ENCODE results near the gene UBA3.

UBA3 gene

GRCh38 chr3:69082361-69082760, 2.2 kb upstream of the UBA3 start:
- DNase-seq (ENCODE audit: low spot score): no peak
- peak overlapping the region; percentile 94 for H3K27ac ChIP-seq (ENCODE audit: poor library complexity, severe bottlenecking)
- ATAC-seq (ENCODE audit: low read depth): no peak
- peaks cover 17% of the 10 kb centered on the region for H3K36me3 ChIP-seq (ENCODE audit: low read depth)
- TF ChIP-seq, protein P1, sequence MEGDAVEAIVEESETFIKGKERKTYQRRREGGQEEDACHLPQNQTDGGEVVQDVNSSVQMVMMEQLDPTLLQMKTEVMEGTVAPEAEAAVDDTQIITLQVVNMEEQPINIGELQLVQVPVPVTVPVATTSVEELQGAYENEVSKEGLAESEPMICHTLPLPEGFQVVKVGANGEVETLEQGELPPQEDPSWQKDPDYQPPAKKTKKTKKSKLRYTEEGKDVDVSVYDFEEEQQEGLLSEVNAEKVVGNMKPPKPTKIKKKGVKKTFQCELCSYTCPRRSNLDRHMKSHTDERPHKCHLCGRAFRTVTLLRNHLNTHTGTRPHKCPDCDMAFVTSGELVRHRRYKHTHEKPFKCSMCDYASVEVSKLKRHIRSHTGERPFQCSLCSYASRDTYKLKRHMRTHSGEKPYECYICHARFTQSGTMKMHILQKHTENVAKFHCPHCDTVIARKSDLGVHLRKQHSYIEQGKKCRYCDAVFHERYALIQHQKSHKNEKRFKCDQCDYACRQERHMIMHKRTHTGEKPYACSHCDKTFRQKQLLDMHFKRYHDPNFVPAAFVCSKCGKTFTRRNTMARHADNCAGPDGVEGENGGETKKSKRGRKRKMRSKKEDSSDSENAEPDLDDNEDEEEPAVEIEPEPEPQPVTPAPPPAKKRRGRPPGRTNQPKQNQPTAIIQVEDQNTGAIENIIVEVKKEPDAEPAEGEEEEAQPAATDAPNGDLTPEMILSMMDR (IDR thresholded peaks at IDR 0.05; ENCODE audit: poor library complexity, severe bottlenecking): no peak
- no peak overlapping the region for H3K4me3 ChIP-seq (ENCODE audit: severe bottlenecking)
- H3K27me3 ChIP-seq (ENCODE audit: insufficient read depth, poor library complexity, severe bottlenecking): no peaks in the 10 kb centered on the region
- H3K9me3 ChIP-seq (ENCODE audit: severe bottlenecking): no peaks in the 10 kb centered on the region
- H3K4me1 ChIP-seq (ENCODE audit: insufficient read depth, poor library complexity, severe bottlenecking): peaks cover 55% of the 10 kb centered on the region

- DNase-seq (ENCODE audit: low spot score): no peak
- TF ChIP-seq, protein P1 (IDR thresholded peaks at IDR 0.05; ENCODE audit: poor library complexity, severe bottlenecking): no peak
- Histone ChIP-seq H3K4me3 (ENCODE audit: severe bottlenecking) (no peak overlapping the region), H3K36me3 (ENCODE audit: low read depth) (peaks cover 18% of the 10 kb centered on the region), H3K4me1 (ENCODE audit: insufficient read depth, poor library complexity, severe bottlenecking) (peaks cover 49% of the 10 kb centered on the region), H3K27me3 (ENCODE audit: insufficient read depth, poor library complexity, severe bottlenecking) (no peaks in the 10 kb centered on the region), H3K27ac (ENCODE audit: poor library complexity, severe bottlenecking) (peak overlapping the region; percentile 94), H3K9me3 (ENCODE audit: severe bottlenecking) (no peaks in the 10 kb centered on the region)
- peak; percentile 10; the same call in 1 of the 3 replicates for ATAC-seq (ENCODE audit: low read depth)
Observed at GRCh38 chr3:69081583-69082262, 1.6 kb upstream of the UBA3 start.

DNA sequence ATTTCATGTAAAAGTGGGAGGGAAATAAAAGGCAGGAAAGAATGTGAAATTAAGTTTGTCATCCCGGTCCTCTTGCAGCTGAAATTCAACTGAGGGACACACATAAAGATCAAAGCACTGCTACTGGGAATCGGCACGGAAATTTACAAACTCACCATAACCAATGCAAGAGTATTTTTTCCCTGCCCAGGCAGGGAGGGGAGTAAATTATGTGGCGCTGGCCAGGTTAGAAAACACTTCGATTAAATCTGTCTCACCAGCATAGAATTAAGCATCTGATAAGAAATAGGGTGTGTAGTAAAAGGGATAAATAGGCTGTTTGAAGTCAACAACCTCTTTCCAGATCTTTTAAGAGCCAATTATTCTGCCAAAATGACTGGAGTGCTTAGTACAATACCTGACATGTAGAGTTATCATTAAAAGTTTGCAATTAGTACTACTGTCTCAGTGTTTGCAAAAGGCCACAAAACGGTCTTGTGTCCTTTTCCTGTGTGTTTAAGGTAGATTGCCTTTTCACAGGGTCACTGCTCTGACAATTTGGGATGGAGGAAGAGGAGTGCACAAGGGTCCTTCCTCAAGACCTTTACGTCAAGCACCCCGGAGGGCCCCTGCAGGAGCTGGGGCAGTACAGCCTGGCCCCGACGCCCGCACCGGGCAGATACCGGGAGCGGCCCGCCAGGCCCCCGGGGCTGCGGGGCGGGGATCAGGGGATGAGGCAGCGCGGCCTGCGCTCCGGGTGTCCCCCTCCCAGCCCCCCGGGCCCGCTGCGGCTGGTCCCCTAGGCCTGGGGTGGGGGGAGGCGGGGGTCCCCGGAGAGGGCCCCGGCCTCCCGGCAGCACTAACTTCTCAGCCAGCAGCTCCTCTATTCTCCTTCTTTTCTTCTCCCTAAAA, 651 bp downstream of the UBA3 start:
- Histone ChIP-seq H3K4me3 (ENCODE audit: severe bottlenecking) (peak overlapping the region; percentile 81), H3K36me3 (ENCODE audit: low read depth) (peaks cover 35% of the 10 kb centered on the region), H3K4me1 (ENCODE audit: insufficient read depth, poor library complexity, severe bottlenecking) (peaks cover 45% of the 10 kb centered on the region), H3K9me3 (ENCODE audit: severe bottlenecking) (no peaks in the 10 kb centered on the region), H3K27ac (ENCODE audit: poor library complexity, severe bottlenecking) (peak overlapping the region; percentile 37), H3K27me3 (ENCODE audit: insufficient read depth, poor library complexity, severe bottlenecking) (no peaks in the 10 kb centered on the region)
- DNase-seq (ENCODE audit: low spot score) (no peak), ATAC-seq (ENCODE audit: low read depth) (peak; percentile 21)
- TF ChIP-seq, protein P1 (IDR thresholded peaks at IDR 0.05; ENCODE audit: poor library complexity, severe bottlenecking): no peak

- Histone ChIP-seq H3K4me3 (ENCODE audit: severe bottlenecking) (no peak overlapping the region), H3K9me3 (ENCODE audit: severe bottlenecking) (no peaks in the 10 kb centered on the region), H3K27ac (ENCODE audit: poor library complexity, severe bottlenecking) (no peak overlapping the region), H3K36me3 (ENCODE audit: low read depth) (peaks cover 69% of the 10 kb centered on the region), H3K27me3 (ENCODE audit: insufficient read depth, poor library complexity, severe bottlenecking) (no peaks in the 10 kb centered on the region), H3K4me1 (ENCODE audit: insufficient read depth, poor library complexity, severe bottlenecking) (peaks cover 3% of the 10 kb centered on the region)
- DNase-seq (ENCODE audit: low spot score): no peak
- TF ChIP-seq, protein P1 (IDR thresholded peaks at IDR 0.05; ENCODE audit: poor library complexity, severe bottlenecking): no peak
- no peak for ATAC-seq (ENCODE audit: low read depth)
Observed at GRCh38 chr3:69072928-69073327, 7.2 kb downstream of the UBA3 start.
